Retinal pigment epithelial cell (primary cell): ENCODE measurements around the gene KIAA1958.

Experiments used
- DNase-seq: peaks from one replicate; pipeline ENCODE4 v3.0.0-alpha.2; 2010; ENCODE audit warnings: low read depth
- H3K4me3 ChIP-seq: 2 replicates; pipeline ENCODE4 v1.5.1; 2011; ENCODE audit warnings: mild to moderate bottlenecking, low read length, control low read depth, moderate library complexity
- CTCF ChIP-seq: conservative IDR thresholded peaks from 2 replicates; pipeline ENCODE4 v1.5.1; 2011; ENCODE audit warnings: low read depth, low read length, control low read depth, inconsistent platforms

KIAA1958 gene

GRCh38 chr9:112496074-112496722 lies 9.6 kb downstream of the KIAA1958 start:
- no peak for TF ChIP-seq CTCF
- no peak overlapping the region for H3K4me3 ChIP-seq
- no peak for DNase-seq

- H3K4me3 ChIP-seq, result no peak overlapping the region
- TF ChIP-seq CTCF, result no peak
- DNase-seq, result no peak
Measured at GRCh38 chr9:112500842-112501241, 14.2 kb downstream of the KIAA1958 start.

- no peak for DNase-seq
- TF ChIP-seq CTCF, result no peak
- no peak overlapping the region for H3K4me3 ChIP-seq
Measured at GRCh38 chr9:112501287-112501686, 14.7 kb downstream of the KIAA1958 start.

- H3K4me3 ChIP-seq, result no peak overlapping the region
- TF ChIP-seq CTCF, result no peak
- no peak for DNase-seq
Measured at GRCh38 chr9:112502175-112502946, 15.7 kb downstream of the KIAA1958 start.

- DNase-seq, result no peak
- no peak overlapping the region for H3K4me3 ChIP-seq
- no peak for TF ChIP-seq CTCF
Measured at GRCh38 chr9:112503170-112503569, 16.5 kb downstream of the KIAA1958 start.

- DNase-seq, result no peak
- no peak for TF ChIP-seq CTCF
- no peak overlapping the region for H3K4me3 ChIP-seq
Measured at GRCh38 chr9:112505086-112505485, 18.5 kb downstream of the KIAA1958 start.

- TF ChIP-seq CTCF, result no peak
- no peak for DNase-seq
- no peak overlapping the region for H3K4me3 ChIP-seq
Measured at GRCh38 chr9:112505607-112506006, 19.0 kb downstream of the KIAA1958 start.
